Tibial nerve (tissue), 4 donors: Measurements from ENCODE around the gene EXPH5.

Experiments used
- EP300 ChIP-seq, 2 donors: sonication (generic); formaldehyde crosslinking; IDR thresholded peaks; one replicate each; pipeline ENCODE4 v1.6.1; 2017; ENCODE audit warnings: antibody characterized with exemption in 2 of 2, mild to moderate bottlenecking in 1 of 2
- POLR2A ChIP-seq, 2 donors: fragments of 450-650 bp; IDR thresholded peaks; one replicate each; pipeline ENCODE4 v1.6.1; 2017; ENCODE audit warnings: antibody characterized with exemption in 2 of 2, mild to moderate bottlenecking in 2 of 2, moderate library complexity in 2 of 2
- TF ChIP-seq, protein P1 (sequence below), 5 experiments: fragments of 200-600 bp in 3 of 5; fragments of 450-650 bp in 2 of 5; sonication (generic) in 3 of 5; IDR thresholded peaks; one replicate each; pipeline ENCODE4 v1.5.1; 2016 to 2019; ENCODE audit warnings: antibody characterized with exemption in 5 of 5, mild to moderate bottlenecking in 3 of 5, moderate library complexity in 2 of 5

DNA sequence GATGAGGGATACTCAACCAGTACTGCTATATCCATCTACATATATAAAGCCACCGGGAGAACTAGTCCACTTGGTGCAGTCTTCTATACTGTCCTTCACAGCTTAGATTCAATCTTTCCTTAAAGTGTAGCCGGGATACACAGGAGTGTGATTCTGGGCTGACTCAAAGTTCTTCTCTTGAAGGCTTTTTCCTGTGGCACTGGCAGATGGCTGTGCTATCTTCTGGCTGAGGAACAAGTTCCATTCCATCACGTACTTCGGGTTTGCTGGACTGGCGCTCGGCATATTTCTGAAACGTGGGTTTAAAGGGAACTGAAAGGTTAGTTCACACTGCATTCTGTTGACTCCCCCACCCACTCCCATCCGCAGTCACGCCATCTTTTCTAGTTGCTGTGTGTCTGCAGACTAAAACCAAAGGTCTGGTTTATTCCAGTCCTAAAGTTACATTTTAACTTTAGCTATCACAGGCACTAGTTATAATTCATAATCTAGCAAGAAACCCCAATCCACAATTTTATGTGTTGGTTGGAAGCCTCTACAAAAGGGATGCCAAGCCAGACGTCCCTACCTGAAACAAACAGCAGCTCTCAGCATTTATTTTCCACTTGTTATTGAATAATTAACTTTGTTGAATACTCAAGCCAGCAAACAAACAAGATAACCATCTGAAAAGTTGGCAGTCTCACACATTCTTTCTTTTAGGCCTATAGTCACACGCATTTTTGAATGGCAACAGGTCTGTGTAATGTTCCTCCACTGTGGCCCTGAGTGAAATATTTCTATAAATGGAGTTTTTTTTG is 118.7 kb downstream of the EXPH5 start:
- TF ChIP-seq, protein P1, sequence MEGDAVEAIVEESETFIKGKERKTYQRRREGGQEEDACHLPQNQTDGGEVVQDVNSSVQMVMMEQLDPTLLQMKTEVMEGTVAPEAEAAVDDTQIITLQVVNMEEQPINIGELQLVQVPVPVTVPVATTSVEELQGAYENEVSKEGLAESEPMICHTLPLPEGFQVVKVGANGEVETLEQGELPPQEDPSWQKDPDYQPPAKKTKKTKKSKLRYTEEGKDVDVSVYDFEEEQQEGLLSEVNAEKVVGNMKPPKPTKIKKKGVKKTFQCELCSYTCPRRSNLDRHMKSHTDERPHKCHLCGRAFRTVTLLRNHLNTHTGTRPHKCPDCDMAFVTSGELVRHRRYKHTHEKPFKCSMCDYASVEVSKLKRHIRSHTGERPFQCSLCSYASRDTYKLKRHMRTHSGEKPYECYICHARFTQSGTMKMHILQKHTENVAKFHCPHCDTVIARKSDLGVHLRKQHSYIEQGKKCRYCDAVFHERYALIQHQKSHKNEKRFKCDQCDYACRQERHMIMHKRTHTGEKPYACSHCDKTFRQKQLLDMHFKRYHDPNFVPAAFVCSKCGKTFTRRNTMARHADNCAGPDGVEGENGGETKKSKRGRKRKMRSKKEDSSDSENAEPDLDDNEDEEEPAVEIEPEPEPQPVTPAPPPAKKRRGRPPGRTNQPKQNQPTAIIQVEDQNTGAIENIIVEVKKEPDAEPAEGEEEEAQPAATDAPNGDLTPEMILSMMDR (IDR thresholded peaks at IDR 0.05): no peak
- TF ChIP-seq POLR2A (IDR thresholded peaks at IDR 0.05) (no peak), EP300 (IDR thresholded peaks at IDR 0.05) (no peak)
